Stimulated activated CD4-positive, alpha-beta T cell treated with anti-CD3 and anti-CD28 coated beads, TNF-alpha, amount 100 ng/mL, for 4 hours (primary cell): Measurements from ENCODE around the gene LPAR1.
"Not testable (repeated sequence)": the region's sequence is repeated elsewhere in the genome, so short reads cannot be mapped to it uniquely, and the experiment has no call there.

ENCODE experiments used
- DNase-seq, 3 experiments: peaks; one replicate each; pipeline ENCODE4 v3.0.0-alpha.2; 2020; ENCODE audit warnings: low read depth in 3 of 3

LPAR1 gene

DNA sequence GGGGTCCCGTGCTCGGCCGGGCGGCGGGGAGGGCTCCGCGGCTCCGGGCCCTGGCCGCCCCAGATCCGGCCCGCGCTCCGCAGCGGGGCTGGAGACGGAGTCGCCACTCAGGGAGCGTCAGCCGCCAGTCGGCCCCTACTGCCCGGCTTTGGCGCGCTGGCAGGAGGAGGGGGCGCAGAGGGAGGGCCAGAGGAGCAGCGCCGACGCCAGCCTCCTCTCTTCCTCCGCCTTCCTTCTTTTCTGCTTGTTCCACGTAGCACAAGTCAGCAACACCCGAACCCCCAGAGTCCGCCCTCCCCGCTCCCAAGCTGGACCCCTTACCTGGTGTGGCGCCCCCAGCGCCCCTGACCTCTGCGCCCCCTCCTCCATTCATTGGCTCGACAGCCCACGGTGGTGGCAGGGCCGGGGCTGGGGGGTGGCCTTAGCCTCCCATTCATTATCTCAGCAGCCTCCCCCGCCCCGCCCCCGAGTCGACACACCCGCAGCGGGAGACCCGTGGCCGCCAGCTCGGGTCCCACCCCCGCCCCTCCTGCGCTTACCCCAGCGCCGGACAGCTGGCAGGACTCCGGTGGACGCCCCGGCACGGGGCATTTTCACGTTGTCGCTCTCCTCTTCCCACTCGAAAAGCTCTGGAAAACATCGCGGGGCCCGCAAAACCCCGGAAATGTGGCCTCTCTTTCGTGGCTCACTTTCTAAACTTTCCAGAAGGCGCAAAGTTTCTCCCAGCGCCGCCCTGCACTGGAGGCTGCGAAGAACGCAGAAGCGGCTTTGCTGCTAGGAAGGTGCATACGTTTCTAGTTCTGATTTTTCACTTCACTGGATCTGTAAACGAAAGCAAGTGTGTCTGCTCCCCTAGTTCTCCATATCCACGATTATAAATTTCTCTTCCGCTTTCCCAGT is at the start of gene LPAR1:
LPAR1 (minus strand) TSS at position 140 of the 900 bp plus-strand sequence. CDS start 66,353 bp downstream, outside the sequence.
- no peak for DNase-seq

DNA sequence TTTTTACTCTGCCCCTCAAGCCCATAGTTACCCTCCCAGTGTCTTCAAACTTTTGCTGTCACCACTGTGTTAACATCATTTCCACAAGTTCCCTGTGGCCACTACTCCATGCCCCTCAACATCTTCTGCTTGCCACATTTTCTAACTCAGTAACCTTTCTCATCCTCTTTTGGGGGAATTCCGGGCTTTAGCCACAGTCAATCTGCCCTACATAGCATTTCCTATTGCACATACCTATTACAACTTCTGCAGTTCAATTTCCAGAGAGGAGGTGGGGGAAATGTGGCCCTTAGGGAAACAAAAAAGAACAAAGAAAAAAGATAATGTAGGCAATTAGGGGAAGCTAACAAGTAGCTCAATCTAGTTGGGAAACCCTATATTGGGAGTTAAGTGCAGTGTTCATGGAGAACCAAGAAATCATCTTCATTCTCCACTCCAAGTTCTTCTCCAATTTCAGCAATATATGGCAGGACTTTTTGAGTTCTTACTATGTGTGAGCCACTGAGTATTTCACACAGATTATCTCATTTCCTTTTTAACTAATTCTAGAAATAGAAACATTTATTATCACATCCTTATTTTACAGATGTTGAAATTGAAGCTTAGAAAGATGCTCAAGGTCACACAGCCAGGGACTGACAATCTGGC is 40.2 kb upstream of the LPAR1 start:
- no peak for DNase-seq

DNA sequence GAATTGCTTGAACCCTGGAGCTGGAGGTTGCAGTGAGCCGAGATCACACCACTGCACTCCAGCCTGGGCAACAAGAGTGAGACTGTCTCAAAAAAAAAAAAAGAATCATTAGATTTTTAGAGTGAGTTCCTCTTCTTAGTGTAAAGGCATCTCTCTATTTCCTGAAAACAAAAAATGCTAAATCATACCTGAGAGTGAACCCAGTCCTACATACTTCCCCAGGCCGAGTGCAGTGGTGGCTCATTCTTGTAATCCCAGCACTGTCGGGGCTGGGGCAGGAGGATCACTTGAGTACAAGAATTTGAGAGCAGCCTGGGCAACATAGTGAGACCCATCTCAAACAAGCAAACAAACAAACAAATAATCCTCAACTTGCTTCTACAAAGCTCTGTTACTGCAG is 38.2 kb upstream of the LPAR1 start:
- DNase-seq = no peak

- no peak for DNase-seq
Measured at GRCh38 chr9:111076042-111076441, 37.8 kb upstream of the LPAR1 start.

- no peak for DNase-seq
Measured at GRCh38 chr9:111074395-111074794, 36.1 kb upstream of the LPAR1 start.

DNA sequence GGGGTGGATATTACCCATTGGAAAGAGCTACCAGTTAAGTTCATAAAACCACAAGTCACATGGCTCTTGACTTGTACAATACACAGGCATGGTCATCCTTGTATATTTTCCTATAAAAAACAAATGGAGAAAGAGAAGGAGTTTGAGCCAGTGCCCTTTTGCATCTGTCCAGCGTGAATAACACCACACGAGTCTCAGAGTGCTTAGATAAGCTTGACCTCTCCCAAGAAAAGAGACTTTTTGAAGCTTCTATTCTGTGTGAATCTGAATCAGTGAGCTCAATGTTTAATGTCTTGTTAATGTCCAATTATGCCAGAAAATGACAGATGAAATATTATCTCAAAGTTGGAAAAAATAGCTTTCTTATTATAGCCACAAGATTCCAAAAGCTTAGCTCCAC is 30.9 kb upstream of the LPAR1 start:
- DNase-seq = no peak

- no peak for DNase-seq
Measured at GRCh38 chr9:111068771-111069170, 30.5 kb upstream of the LPAR1 start.

GRCh38 chr9:111068383-111068730 is 30.1 kb upstream of the LPAR1 start:
- no peak for DNase-seq

- DNase-seq = no peak
Measured at GRCh38 chr9:111066468-111066867, 28.2 kb upstream of the LPAR1 start.

DNA sequence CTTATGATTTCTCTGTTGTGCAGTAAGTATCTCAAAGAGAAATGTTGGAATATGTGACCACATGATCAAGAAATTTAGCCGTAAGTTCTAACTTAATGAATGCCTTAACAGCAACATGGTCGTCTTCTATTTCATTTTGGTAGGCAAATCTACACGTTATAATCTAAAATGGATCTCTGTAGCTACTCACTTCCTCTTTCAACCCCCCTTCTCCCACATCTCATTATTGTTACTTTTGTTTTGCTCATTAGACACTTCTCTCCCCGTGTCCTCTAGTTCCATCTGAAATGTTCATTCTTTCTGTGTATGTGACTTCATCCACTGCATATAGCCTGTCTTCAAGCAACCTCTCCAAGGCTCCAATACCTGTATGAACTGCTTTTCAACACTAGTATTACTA is 27.1 kb upstream of the LPAR1 start:
- no peak for DNase-seq

DNA sequence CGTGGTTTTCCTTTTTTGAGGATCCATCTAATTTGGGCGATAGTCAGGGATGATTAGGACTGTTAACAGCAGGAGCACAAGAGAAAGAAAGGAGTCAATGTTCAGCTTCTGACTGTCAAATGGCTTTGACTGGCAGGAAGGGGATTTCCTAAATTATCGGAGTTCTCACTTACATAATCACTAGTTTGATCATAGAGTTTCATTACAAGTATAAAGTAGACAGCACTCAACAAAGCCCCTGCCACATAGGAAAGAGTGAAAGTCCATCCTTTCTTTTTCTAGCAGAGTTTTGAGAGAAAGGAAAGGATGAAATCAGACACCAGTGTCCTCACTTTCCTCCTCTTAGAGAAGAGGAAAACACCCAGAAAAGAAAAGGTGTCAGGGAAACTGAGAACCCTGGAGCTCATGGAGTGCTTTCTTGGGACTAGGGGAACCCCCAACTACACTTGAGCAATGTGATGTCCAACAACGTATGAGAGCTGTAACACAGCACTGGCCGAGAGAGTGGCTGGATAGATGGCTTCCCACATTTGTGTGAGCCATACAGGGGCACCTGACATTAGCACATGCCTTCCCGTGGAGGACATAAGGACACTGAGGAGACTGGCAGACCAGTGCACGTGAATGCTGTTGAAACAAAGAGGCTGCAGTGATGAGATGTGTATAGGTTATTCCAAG is 26.0 kb upstream of the LPAR1 start:
- DNase-seq = no peak

DNA sequence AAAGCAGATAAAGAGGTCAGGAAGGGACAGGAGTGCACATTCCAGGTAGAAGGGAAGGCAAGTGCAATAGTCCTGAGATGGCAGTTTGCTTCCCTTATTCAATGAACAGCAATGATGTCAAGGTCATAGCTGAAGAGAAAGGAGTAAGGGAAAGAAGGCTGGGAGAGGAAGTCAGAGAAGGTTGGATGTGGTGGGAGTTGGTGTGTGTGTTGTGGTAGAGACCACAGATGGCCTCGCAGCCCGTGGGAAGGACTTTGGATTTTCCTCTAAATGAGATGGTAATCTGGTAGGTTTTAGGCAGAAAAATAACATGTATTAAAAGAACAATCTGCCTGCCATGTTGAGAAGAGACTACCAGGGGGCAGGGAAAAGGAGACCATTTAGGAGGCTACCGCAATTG is 25.1 kb upstream of the LPAR1 start:
- DNase-seq = no peak

DNA sequence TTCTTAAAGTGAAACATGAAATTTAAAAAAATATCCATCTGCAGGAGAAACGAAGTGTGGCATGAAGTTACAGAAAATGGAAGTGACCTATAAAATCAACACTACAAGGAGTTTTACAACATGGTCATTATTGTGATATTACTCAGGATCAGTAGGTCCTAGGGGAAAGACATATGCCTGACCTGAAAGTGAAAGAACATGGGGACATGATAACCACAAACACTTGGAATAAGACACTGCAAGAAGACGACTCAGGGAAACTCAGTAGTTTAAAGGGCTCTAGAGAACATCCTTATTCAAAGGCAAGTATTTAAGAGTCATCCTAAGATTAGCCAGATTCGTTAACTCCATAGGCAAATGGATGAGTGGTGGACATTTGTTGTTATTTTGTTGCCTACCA is 19.9 kb upstream of the LPAR1 start:
- DNase-seq = no peak

DNA sequence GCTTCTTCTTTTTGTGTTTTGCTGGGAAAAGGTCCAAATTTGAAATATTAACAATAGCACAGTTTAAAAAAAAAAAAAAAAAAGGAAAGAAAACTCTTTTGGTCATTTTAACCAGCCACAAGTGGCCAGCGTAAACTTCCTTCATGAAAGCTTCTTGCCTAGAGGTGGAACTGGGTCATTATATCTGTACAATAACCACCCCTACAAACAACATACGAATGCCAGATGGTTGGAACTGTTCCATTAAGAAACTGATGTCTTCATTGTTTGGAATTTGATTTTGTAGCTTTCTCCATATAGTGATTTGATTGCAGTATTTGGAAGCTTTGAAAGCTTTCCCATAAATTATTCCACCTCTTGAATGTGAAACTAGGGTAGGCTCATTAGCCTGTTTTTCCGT is 18.3 kb upstream of the LPAR1 start:
- DNase-seq = no peak

- DNase-seq = no peak
Measured at GRCh38 chr9:111052791-111053190, 14.5 kb upstream of the LPAR1 start.

DNA sequence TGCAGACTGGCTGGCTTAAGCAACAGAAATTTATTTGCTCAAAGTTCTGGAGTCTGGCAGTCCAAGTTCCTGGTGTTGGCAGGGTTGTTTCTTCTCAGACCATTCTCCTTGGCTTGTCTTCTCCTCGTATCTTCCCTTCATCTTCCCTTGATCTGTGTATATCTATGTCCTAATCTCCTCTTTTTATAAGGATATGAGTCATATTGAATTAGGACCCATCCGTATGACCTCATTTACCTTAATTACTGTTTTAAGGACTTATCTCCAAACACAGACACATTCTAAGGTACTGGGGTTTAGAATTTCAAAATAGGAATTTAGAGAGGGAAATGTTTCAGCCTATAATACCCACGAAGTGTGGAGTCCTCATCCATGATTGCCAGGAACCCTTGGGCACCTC is 13.1 kb upstream of the LPAR1 start:
- no peak for DNase-seq

DNA sequence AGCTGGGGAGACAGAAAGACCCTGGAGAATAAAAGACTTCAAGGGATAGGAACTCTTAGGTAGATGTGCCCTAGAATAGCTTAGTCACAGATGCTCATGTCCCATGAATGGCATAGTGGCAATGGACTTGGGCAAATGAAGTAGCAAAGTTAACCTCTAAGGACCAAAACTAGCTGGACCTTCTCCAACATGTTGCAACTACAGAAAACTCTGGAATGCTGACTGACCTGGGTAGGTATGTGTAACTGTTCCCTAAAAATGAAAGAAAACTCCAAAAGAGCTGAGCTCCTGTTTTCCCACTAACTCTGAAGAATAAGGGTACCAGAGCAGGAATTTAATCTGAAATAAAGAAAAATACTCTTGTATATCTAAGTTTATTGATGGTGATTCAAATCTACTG is 12.5 kb upstream of the LPAR1 start:
- no peak for DNase-seq

GRCh38 chr9:111047287-111047686 is 9.0 kb upstream of the LPAR1 start:
- DNase-seq = not testable (repeated sequence)

GRCh38 chr9:111041902-111042301 is 3.6 kb upstream of the LPAR1 start:
- DNase-seq = no peak

- no peak for DNase-seq
Measured at GRCh38 chr9:111040494-111040893, 2.2 kb upstream of the LPAR1 start.

DNA sequence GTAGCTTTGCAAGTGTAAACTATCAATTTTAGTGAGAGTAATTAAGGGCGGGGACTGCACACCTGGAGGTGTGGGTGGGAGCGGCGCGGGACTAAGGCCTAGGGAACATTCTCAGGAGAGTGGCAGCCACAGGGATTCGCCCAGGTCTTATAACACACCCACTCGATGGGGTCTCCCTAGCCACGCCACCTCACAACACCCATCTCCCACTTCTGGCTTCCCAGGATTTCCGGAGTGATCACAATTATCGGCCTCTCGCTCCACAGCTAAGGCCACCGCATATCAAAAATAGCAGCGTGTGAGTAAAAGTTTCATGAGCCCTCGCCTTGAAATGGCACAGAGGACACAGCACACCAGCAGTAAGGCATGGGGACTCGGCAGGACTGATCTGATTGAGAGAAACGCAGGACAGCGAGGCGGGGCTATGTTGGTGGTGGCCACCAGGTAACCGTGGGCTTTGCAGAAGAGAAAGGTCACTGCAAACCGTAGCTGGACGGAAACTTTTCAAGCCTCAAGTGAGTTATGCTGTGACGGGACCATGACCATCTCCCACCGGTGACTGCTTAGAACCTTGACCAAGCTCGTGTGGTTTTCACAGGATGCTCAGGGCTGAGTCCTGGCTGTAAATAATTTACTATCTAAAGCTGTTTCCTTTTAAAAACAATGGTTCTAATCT is 1.1 kb upstream of the LPAR1 start:
- no peak for DNase-seq

DNA sequence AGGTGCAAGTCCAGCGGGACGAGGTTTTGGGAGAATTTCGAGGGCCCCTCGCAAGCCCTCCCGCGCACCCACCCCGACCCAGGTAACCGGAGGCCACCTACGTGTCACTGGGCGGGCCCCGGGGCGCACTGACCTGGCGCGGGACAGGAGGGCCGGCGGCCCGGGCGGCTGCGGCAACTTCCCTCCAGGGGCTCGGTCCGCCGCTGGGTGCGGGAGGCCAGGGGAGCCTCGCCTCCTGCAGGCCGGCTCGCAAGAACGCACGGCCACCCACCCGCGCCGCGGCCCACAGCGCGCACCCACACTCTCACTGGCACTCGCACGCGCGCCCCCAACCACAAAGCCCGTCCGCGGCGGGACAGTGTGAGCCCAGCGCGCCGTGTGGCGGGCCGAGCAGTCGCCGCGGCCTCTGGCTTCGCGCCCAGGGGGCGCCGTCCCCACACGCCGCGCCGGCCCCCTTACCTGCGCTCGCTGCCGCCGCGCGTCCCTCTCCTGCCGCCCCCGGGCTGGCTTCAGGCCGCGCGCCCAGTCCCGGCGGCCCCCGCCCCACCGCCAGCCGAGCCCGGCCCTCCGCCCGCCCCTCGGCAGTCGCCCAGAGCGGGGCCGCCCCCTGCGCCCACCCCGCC is 451 bp downstream of the LPAR1 start:
- DNase-seq = no peak
